ENCODE measurements around the gene LOX. TPM values are rescaled to one million over a fixed set of nuclear protein-coding genes. Genes with fewer than 3 reads are reported as not detected.

The LOX gene
- total and polyA plus RNA-seq, 9 of the 15 experiments (the other 6 are each of a cell fraction or from before 2014, with no cell fraction given): 0.06 to 0.09 TPM; not detected in 7

GRCh38 chr5:122081541-122081940, 3.5 kb upstream of the LOX start:
- H3K4me3 ChIP-seq: no peak overlapping the region
- H3K9me1 ChIP-seq (ENCODE audit: control insufficient read depth, insufficient read depth, low read length): no peaks in the 10 kb centered on the region
- no peak for DNase-seq (ENCODE audit: extremely low read depth in 1 of 4, low spot score in 3 of 4)
- H3K4me2 ChIP-seq (ENCODE audit: insufficient read depth, low read length): no peak overlapping the region
- no peaks in the 10 kb centered on the region for H3K4me1 ChIP-seq (replicated peaks in 1 of 2; ENCODE audit: control insufficient read depth in 2 of 2, insufficient read depth in 2 of 2, low read length in 2 of 2)
- no peaks in the 10 kb centered on the region for H3K36me3 ChIP-seq (ENCODE audit: control insufficient read depth, insufficient read depth, low read length)
- H3K27ac ChIP-seq (ENCODE audit: extremely low read depth, low read depth, low read length): no peak overlapping the region
- no peaks in the 10 kb centered on the region for H3K79me2 ChIP-seq (ENCODE audit: control insufficient read depth, insufficient read depth, low read length)
- no peak for FAIRE-seq
- POLR2A ChIA-PET: interaction anchor here (1.0 kb wide), 1 partner anchor 20 kb away, joined by 3 read pairs; no protein-coding TSS in a partner anchor
- TF ChIP-seq DACH1 (IDR thresholded peaks at IDR 0.05; ENCODE audit: partially characterized antibody): no peak
- TF ChIP-seq, protein P1, sequence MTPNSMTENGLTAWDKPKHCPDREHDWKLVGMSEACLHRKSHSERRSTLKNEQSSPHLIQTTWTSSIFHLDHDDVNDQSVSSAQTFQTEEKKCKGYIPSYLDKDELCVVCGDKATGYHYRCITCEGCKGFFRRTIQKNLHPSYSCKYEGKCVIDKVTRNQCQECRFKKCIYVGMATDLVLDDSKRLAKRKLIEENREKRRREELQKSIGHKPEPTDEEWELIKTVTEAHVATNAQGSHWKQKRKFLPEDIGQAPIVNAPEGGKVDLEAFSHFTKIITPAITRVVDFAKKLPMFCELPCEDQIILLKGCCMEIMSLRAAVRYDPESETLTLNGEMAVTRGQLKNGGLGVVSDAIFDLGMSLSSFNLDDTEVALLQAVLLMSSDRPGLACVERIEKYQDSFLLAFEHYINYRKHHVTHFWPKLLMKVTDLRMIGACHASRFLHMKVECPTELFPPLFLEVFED (CRISPR knock-in tag; conservative IDR thresholded peaks at IDR 0.05): no peak
- TF ChIP-seq, protein P2, sequence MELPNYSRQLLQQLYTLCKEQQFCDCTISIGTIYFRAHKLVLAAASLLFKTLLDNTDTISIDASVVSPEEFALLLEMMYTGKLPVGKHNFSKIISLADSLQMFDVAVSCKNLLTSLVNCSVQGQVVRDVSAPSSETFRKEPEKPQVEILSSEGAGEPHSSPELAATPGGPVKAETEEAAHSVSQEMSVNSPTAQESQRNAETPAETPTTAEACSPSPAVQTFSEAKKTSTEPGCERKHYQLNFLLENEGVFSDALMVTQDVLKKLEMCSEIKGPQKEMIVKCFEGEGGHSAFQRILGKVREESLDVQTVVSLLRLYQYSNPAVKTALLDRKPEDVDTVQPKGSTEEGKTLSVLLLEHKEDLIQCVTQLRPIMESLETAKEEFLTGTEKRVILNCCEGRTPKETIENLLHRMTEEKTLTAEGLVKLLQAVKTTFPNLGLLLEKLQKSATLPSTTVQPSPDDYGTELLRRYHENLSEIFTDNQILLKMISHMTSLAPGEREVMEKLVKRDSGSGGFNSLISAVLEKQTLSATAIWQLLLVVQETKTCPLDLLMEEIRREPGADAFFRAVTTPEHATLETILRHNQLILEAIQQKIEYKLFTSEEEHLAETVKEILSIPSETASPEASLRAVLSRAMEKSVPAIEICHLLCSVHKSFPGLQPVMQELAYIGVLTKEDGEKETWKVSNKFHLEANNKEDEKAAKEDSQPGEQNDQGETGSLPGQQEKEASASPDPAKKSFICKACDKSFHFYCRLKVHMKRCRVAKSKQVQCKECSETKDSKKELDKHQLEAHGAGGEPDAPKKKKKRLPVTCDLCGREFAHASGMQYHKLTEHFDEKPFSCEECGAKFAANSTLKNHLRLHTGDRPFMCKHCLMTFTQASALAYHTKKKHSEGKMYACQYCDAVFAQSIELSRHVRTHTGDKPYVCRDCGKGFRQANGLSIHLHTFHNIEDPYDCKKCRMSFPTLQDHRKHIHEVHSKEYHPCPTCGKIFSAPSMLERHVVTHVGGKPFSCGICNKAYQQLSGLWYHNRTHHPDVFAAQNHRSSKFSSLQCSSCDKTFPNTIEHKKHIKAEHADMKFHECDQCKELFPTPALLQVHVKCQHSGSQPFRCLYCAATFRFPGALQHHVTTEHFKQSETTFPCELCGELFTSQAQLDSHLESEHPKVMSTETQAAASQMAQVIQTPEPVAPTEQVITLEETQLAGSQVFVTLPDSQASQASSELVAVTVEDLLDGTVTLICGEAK (IDR thresholded peaks at IDR 0.05): no peak
- TF ChIP-seq, protein P2 (CRISPR knock-in tag; IDR thresholded peaks at IDR 0.05): no peak
- TF ChIP-seq ZBTB9 (CRISPR knock-in tag; IDR thresholded peaks at IDR 0.05): no peak
- no peak for TF ChIP-seq SIN3A (IDR thresholded peaks at IDR 0.05; ENCODE audit: borderline replicate concordance in 2 of 2, control insufficient read depth in 1 of 2, low read depth in 2 of 2, low read length in 2 of 2)
- no TSS peak for BruUV-seq (replicated peaks)
- CTCF ChIA-PET (ENCODE audit: low intra/inter-chr PET ratio): no interaction called here
- in situ Hi-C loops (cut with MboI) (no loop called here), intact Hi-C loops (cut with micrococcal nuclease) (no loop called here)
- H3K9me3 ChIP-seq (replicated peaks; ENCODE audit: control insufficient read depth, insufficient read depth, low read depth, low read length): no peaks in the 10 kb centered on the region
- no peaks in the 10 kb centered on the region for H4K20me1 ChIP-seq (replicated peaks; ENCODE audit: control insufficient read depth, insufficient read depth, low read length)
- no peak for ATAC-seq
- H3K27me3 ChIP-seq (ENCODE audit: control insufficient read depth in 2 of 2, insufficient read depth in 2 of 2, low read length in 2 of 2): no peaks in the 10 kb centered on the region
- H3K9ac ChIP-seq (ENCODE audit: insufficient read depth in 1 of 2, low read depth in 2 of 2, low read length in 2 of 2): no peak overlapping the region
- H2AFZ ChIP-seq (ENCODE audit: low read depth, low read length): no peak overlapping the region
- 14% methylated on average over 2 of the region's 2 CpGs for WGBS (ENCODE audit: insufficient coverage, low coverage, missing lambda C conversion rate)

Measured in K562 (cell line).